ENCODE results near the gene MAP1LC3B2.

- TF ChIP-seq CTCF (IDR thresholded peaks at IDR 0.05; ENCODE audit: insufficient read depth, low read depth, low read length) (no peak), EZH2 (IDR thresholded peaks at IDR 0.05; ENCODE audit: insufficient read depth, low read length) (no peak)
Observed at GRCh38 chr12:116533343-116534251, 25.6 kb upstream of the MAP1LC3B2 start.
